Measurements from ENCODE around the gene INPP4B.
"Not testable (repeated sequence)": the region's sequence is repeated elsewhere in the genome, so short reads cannot be mapped to it uniquely, and the experiment has no call there.

The INPP4B gene

GRCh38 chr4:142656178-142656577, 189.9 kb downstream of the INPP4B start:
- peaks cover 38% of the 10 kb centered on the region for H3K9me3 ChIP-seq (ENCODE audit: control insufficient read depth, low read length)
- H3K27ac ChIP-seq (ENCODE audit: insufficient read depth, low read length, poor library complexity, severe bottlenecking): no peak overlapping the region
- no peak overlapping the region for H3K4me3 ChIP-seq (ENCODE audit: insufficient read depth, low read depth, low read length, poor library complexity, severe bottlenecking)
- H3K27me3 ChIP-seq (replicated peaks; ENCODE audit: control insufficient read depth, insufficient read depth, low read length, poor library complexity, severe bottlenecking): no peaks in the 10 kb centered on the region
- no peaks in the 10 kb centered on the region for H3K4me1 ChIP-seq (ENCODE audit: control insufficient read depth, insufficient read depth, low read length, poor library complexity, severe bottlenecking)
- no peak for DNase-seq
- no peaks in the 10 kb centered on the region for H3K36me3 ChIP-seq (ENCODE audit: control insufficient read depth, insufficient read depth, low read length)

- Histone ChIP-seq H3K27ac (ENCODE audit: insufficient read depth, low read length, poor library complexity, severe bottlenecking) (no peak overlapping the region), H3K9me3 (ENCODE audit: control insufficient read depth, low read length) (peaks cover 17% of the 10 kb centered on the region), H3K27me3 (replicated peaks; ENCODE audit: control insufficient read depth, insufficient read depth, low read length, poor library complexity, severe bottlenecking) (no peaks in the 10 kb centered on the region), H3K4me3 (ENCODE audit: insufficient read depth, low read depth, low read length, poor library complexity, severe bottlenecking) (no peak overlapping the region), H3K4me1 (ENCODE audit: control insufficient read depth, insufficient read depth, low read length, poor library complexity, severe bottlenecking) (no peaks in the 10 kb centered on the region), H3K36me3 (ENCODE audit: control insufficient read depth, insufficient read depth, low read length) (no peaks in the 10 kb centered on the region)
- no peak for DNase-seq
Measured at GRCh38 chr4:142648378-142648777, 197.7 kb downstream of the INPP4B start.

- Histone ChIP-seq H3K4me3 (ENCODE audit: insufficient read depth, low read depth, low read length, poor library complexity, severe bottlenecking) (no peak overlapping the region), H3K27me3 (replicated peaks; ENCODE audit: control insufficient read depth, insufficient read depth, low read length, poor library complexity, severe bottlenecking) (no peaks in the 10 kb centered on the region), H3K4me1 (ENCODE audit: control insufficient read depth, insufficient read depth, low read length, poor library complexity, severe bottlenecking) (no peaks in the 10 kb centered on the region), H3K9me3 (ENCODE audit: control insufficient read depth, low read length) (peaks cover 13% of the 10 kb centered on the region), H3K27ac (ENCODE audit: insufficient read depth, low read length, poor library complexity, severe bottlenecking) (no peak overlapping the region), H3K36me3 (ENCODE audit: control insufficient read depth, insufficient read depth, low read length) (peaks cover 4% of the 10 kb centered on the region)
- no peak for DNase-seq
Measured at GRCh38 chr4:142645475-142646108, 200.5 kb downstream of the INPP4B start.

GRCh38 chr4:142644628-142645027, 201.5 kb downstream of the INPP4B start:
- not testable (repeated sequence) for H3K27ac ChIP-seq (ENCODE audit: insufficient read depth, low read length, poor library complexity, severe bottlenecking)

GRCh38 chr4:142637614-142638013, 208.5 kb downstream of the INPP4B start:
- Histone ChIP-seq H3K27ac (ENCODE audit: insufficient read depth, low read length, poor library complexity, severe bottlenecking) (no peak overlapping the region), H3K4me1 (ENCODE audit: control insufficient read depth, insufficient read depth, low read length, poor library complexity, severe bottlenecking) (no peaks in the 10 kb centered on the region), H3K27me3 (replicated peaks; ENCODE audit: control insufficient read depth, insufficient read depth, low read length, poor library complexity, severe bottlenecking) (no peaks in the 10 kb centered on the region), H3K9me3 (ENCODE audit: control insufficient read depth, low read length) (no peaks in the 10 kb centered on the region), H3K4me3 (ENCODE audit: insufficient read depth, low read depth, low read length, poor library complexity, severe bottlenecking) (no peak overlapping the region), H3K36me3 (ENCODE audit: control insufficient read depth, insufficient read depth, low read length) (peaks cover 4% of the 10 kb centered on the region)
- no peak for DNase-seq

More at GRCh38 chr4:142644628-142645027, 201.5 kb downstream of the INPP4B start:
- not testable (repeated sequence) for H3K36me3 ChIP-seq (ENCODE audit: control insufficient read depth, insufficient read depth, low read length); DNase-seq; H3K4me3 ChIP-seq (ENCODE audit: insufficient read depth, low read depth, low read length, poor library complexity, severe bottlenecking); H3K27me3 ChIP-seq (replicated peaks; ENCODE audit: control insufficient read depth, insufficient read depth, low read length, poor library complexity, severe bottlenecking); H3K4me1 ChIP-seq (ENCODE audit: control insufficient read depth, insufficient read depth, low read length, poor library complexity, severe bottlenecking)
- peaks cover 13% of the 10 kb centered on the region for H3K9me3 ChIP-seq (ENCODE audit: control insufficient read depth, low read length)

- Histone ChIP-seq H3K27ac (ENCODE audit: insufficient read depth, low read length, poor library complexity, severe bottlenecking) (no peak overlapping the region), H3K36me3 (ENCODE audit: control insufficient read depth, insufficient read depth, low read length) (no peaks in the 10 kb centered on the region), H3K9me3 (ENCODE audit: control insufficient read depth, low read length) (peaks cover 2% of the 10 kb centered on the region), H3K27me3 (replicated peaks; ENCODE audit: control insufficient read depth, insufficient read depth, low read length, poor library complexity, severe bottlenecking) (no peaks in the 10 kb centered on the region), H3K4me1 (ENCODE audit: control insufficient read depth, insufficient read depth, low read length, poor library complexity, severe bottlenecking) (no peaks in the 10 kb centered on the region), H3K4me3 (ENCODE audit: insufficient read depth, low read depth, low read length, poor library complexity, severe bottlenecking) (no peak overlapping the region)
- DNase-seq: no peak
Measured at GRCh38 chr4:142631836-142632235, 214.3 kb downstream of the INPP4B start.

GRCh38 chr4:142615324-142615665, 230.8 kb downstream of the INPP4B start:
- Histone ChIP-seq H3K27me3 (replicated peaks; ENCODE audit: control insufficient read depth, insufficient read depth, low read length, poor library complexity, severe bottlenecking) (no peaks in the 10 kb centered on the region), H3K9me3 (ENCODE audit: control insufficient read depth, low read length) (peaks cover 6% of the 10 kb centered on the region), H3K4me1 (ENCODE audit: control insufficient read depth, insufficient read depth, low read length, poor library complexity, severe bottlenecking) (no peaks in the 10 kb centered on the region), H3K4me3 (ENCODE audit: insufficient read depth, low read depth, low read length, poor library complexity, severe bottlenecking) (no peak overlapping the region), H3K36me3 (ENCODE audit: control insufficient read depth, insufficient read depth, low read length) (peaks cover 15% of the 10 kb centered on the region), H3K27ac (ENCODE audit: insufficient read depth, low read length, poor library complexity, severe bottlenecking) (no peak overlapping the region)
- no peak for DNase-seq

- DNase-seq: no peak
- H3K4me1 ChIP-seq (ENCODE audit: control insufficient read depth, insufficient read depth, low read length, poor library complexity, severe bottlenecking): no peaks in the 10 kb centered on the region
Measured at GRCh38 chr4:142614621-142615323, 231.3 kb downstream of the INPP4B start.

GRCh38 chr4:142607976-142608375, 238.1 kb downstream of the INPP4B start:
- H3K4me3 ChIP-seq (ENCODE audit: insufficient read depth, low read depth, low read length, poor library complexity, severe bottlenecking): no peak overlapping the region
- H3K27ac ChIP-seq (ENCODE audit: insufficient read depth, low read length, poor library complexity, severe bottlenecking): no peak overlapping the region
- H3K27me3 ChIP-seq (replicated peaks; ENCODE audit: control insufficient read depth, insufficient read depth, low read length, poor library complexity, severe bottlenecking): no peaks in the 10 kb centered on the region
- H3K36me3 ChIP-seq (ENCODE audit: control insufficient read depth, insufficient read depth, low read length): peaks cover 5% of the 10 kb centered on the region
- no peaks in the 10 kb centered on the region for H3K9me3 ChIP-seq (ENCODE audit: control insufficient read depth, low read length)
- H3K4me1 ChIP-seq (ENCODE audit: control insufficient read depth, insufficient read depth, low read length, poor library complexity, severe bottlenecking): no peaks in the 10 kb centered on the region
- no peak for DNase-seq

More at GRCh38 chr4:142614621-142615323, 231.3 kb downstream of the INPP4B start:
- Histone ChIP-seq H3K9me3 (ENCODE audit: control insufficient read depth, low read length) (peaks cover 6% of the 10 kb centered on the region), H3K36me3 (ENCODE audit: control insufficient read depth, insufficient read depth, low read length) (peaks cover 15% of the 10 kb centered on the region), H3K27me3 (replicated peaks; ENCODE audit: control insufficient read depth, insufficient read depth, low read length, poor library complexity, severe bottlenecking) (no peaks in the 10 kb centered on the region), H3K27ac (ENCODE audit: insufficient read depth, low read length, poor library complexity, severe bottlenecking) (no peak overlapping the region), H3K4me3 (ENCODE audit: insufficient read depth, low read depth, low read length, poor library complexity, severe bottlenecking) (no peak overlapping the region)

- no peak for DNase-seq
- Histone ChIP-seq H3K27ac (ENCODE audit: insufficient read depth, low read length, poor library complexity, severe bottlenecking) (no peak overlapping the region), H3K9me3 (ENCODE audit: control insufficient read depth, low read length) (no peaks in the 10 kb centered on the region), H3K4me1 (ENCODE audit: control insufficient read depth, insufficient read depth, low read length, poor library complexity, severe bottlenecking) (no peaks in the 10 kb centered on the region), H3K36me3 (ENCODE audit: control insufficient read depth, insufficient read depth, low read length) (peaks cover 16% of the 10 kb centered on the region), H3K27me3 (replicated peaks; ENCODE audit: control insufficient read depth, insufficient read depth, low read length, poor library complexity, severe bottlenecking) (no peaks in the 10 kb centered on the region), H3K4me3 (ENCODE audit: insufficient read depth, low read depth, low read length, poor library complexity, severe bottlenecking) (no peak overlapping the region)
Measured at GRCh38 chr4:142600952-142601351, 245.1 kb downstream of the INPP4B start.

Measured in effector memory CD4-positive, alpha-beta T cell (primary cell).